ENCODE data around the gene CST8.
"Not testable (repeated sequence)": the region's sequence is repeated elsewhere in the genome, so short reads cannot be mapped to it uniquely, and the experiment has no call there.

CST8 gene

GRCh38 chr20:23459461-23460150 lies 31.3 kb upstream of the CST8 start:
- peaks cover 14% of the 10 kb centered on the region for H3K4me1 Mint-ChIP-seq
- peaks cover 4% of the 10 kb centered on the region for H3K9me3 Mint-ChIP-seq
- no peak overlapping the region for H3K4me3 Mint-ChIP-seq
- H3K27me3 Mint-ChIP-seq, result peaks cover 6% of the 10 kb centered on the region
- no peaks in the 10 kb centered on the region for H3K36me3 Mint-ChIP-seq
- no peak overlapping the region for H3K27ac Mint-ChIP-seq

- Mint-ChIP-seq H3K27ac (no peak overlapping the region), H3K36me3 (no peaks in the 10 kb centered on the region), H3K9me3 (peaks cover 8% of the 10 kb centered on the region), H3K4me1 (peaks cover 8% of the 10 kb centered on the region), H3K27me3 (peaks cover 8% of the 10 kb centered on the region), H3K4me3 (no peak overlapping the region)
Measured at GRCh38 chr20:23461180-23461579, 29.7 kb upstream of the CST8 start.

GRCh38 chr20:23466961-23467360 lies 24.0 kb upstream of the CST8 start:
- peaks cover 15% of the 10 kb centered on the region for H3K27me3 Mint-ChIP-seq
- not testable (repeated sequence) for H3K36me3 Mint-ChIP-seq, H3K4me1 Mint-ChIP-seq, H3K27ac Mint-ChIP-seq, H3K4me3 Mint-ChIP-seq
- H3K9me3 Mint-ChIP-seq, result peaks cover 12% of the 10 kb centered on the region

- not testable (repeated sequence) for H3K4me3 Mint-ChIP-seq, H3K4me1 Mint-ChIP-seq, H3K9me3 Mint-ChIP-seq, H3K27ac Mint-ChIP-seq, H3K36me3 Mint-ChIP-seq
- H3K27me3 Mint-ChIP-seq, result peaks cover 12% of the 10 kb centered on the region
Measured at GRCh38 chr20:23472306-23472705, 18.6 kb upstream of the CST8 start.

- H3K4me1 Mint-ChIP-seq, H3K4me3 Mint-ChIP-seq, H3K9me3 Mint-ChIP-seq, H3K36me3 Mint-ChIP-seq, H3K27ac Mint-ChIP-seq: not testable (repeated sequence)
- H3K27me3 Mint-ChIP-seq, result peaks cover 12% of the 10 kb centered on the region
Measured at GRCh38 chr20:23473293-23473692, 17.6 kb upstream of the CST8 start.

- no peaks in the 10 kb centered on the region for H3K36me3 Mint-ChIP-seq
- no peak overlapping the region for H3K27ac Mint-ChIP-seq
- H3K27me3 Mint-ChIP-seq, result peaks cover 6% of the 10 kb centered on the region
- no peak overlapping the region for H3K4me3 Mint-ChIP-seq
- no peaks in the 10 kb centered on the region for H3K9me3 Mint-ChIP-seq
- no peaks in the 10 kb centered on the region for H3K4me1 Mint-ChIP-seq
Measured at GRCh38 chr20:23475395-23475794, 15.5 kb upstream of the CST8 start.

GRCh38 chr20:23476015-23476754 lies 14.7 kb upstream of the CST8 start:
- Mint-ChIP-seq H3K9me3 (no peaks in the 10 kb centered on the region), H3K27me3 (peaks cover 6% of the 10 kb centered on the region), H3K36me3 (no peaks in the 10 kb centered on the region), H3K27ac (no peak overlapping the region), H3K4me3 (no peak overlapping the region), H3K4me1 (no peaks in the 10 kb centered on the region)

- Mint-ChIP-seq H3K27ac (no peak overlapping the region), H3K4me1 (no peaks in the 10 kb centered on the region), H3K27me3 (peaks cover 6% of the 10 kb centered on the region), H3K4me3 (no peak overlapping the region), H3K9me3 (no peaks in the 10 kb centered on the region), H3K36me3 (no peaks in the 10 kb centered on the region)
Measured at GRCh38 chr20:23477223-23477622, 13.7 kb upstream of the CST8 start.

- no peaks in the 10 kb centered on the region for H3K9me3 Mint-ChIP-seq
- H3K27ac Mint-ChIP-seq, result no peak overlapping the region
- no peak overlapping the region for H3K4me3 Mint-ChIP-seq
Measured at GRCh38 chr20:23479043-23479442, 11.9 kb upstream of the CST8 start.

GRCh38 chr20:23482138-23482537 lies 8.8 kb upstream of the CST8 start:
- H3K9me3 Mint-ChIP-seq, result no peaks in the 10 kb centered on the region
- H3K4me1 Mint-ChIP-seq, result no peaks in the 10 kb centered on the region
- no peak overlapping the region for H3K4me3 Mint-ChIP-seq
- H3K36me3 Mint-ChIP-seq, result no peaks in the 10 kb centered on the region
- no peak overlapping the region for H3K27ac Mint-ChIP-seq
- H3K27me3 Mint-ChIP-seq, result peaks cover 2% of the 10 kb centered on the region

More at GRCh38 chr20:23479043-23479442, 11.9 kb upstream of the CST8 start:
- H3K36me3 Mint-ChIP-seq, result no peaks in the 10 kb centered on the region
- no peaks in the 10 kb centered on the region for H3K4me1 Mint-ChIP-seq
- H3K27me3 Mint-ChIP-seq, result peaks cover 2% of the 10 kb centered on the region

- Mint-ChIP-seq H3K27me3 (peaks cover 2% of the 10 kb centered on the region), H3K9me3 (no peaks in the 10 kb centered on the region), H3K27ac (no peak overlapping the region), H3K36me3 (no peaks in the 10 kb centered on the region), H3K4me3 (no peak overlapping the region), H3K4me1 (no peaks in the 10 kb centered on the region)
Measured at GRCh38 chr20:23484081-23484480, 6.8 kb upstream of the CST8 start.

- Mint-ChIP-seq H3K9me3 (no peaks in the 10 kb centered on the region), H3K4me3 (no peak overlapping the region), H3K36me3 (no peaks in the 10 kb centered on the region), H3K27me3 (no peaks in the 10 kb centered on the region), H3K4me1 (no peaks in the 10 kb centered on the region), H3K27ac (no peak overlapping the region)
Measured at GRCh38 chr20:23488470-23488869, 2.4 kb upstream of the CST8 start.

- Mint-ChIP-seq H3K27me3 (no peaks in the 10 kb centered on the region), H3K27ac (no peak overlapping the region), H3K4me3 (no peak overlapping the region), H3K4me1 (no peaks in the 10 kb centered on the region), H3K9me3 (no peaks in the 10 kb centered on the region), H3K36me3 (no peaks in the 10 kb centered on the region)
Measured at GRCh38 chr20:23488996-23489395, 1.9 kb upstream of the CST8 start.

GRCh38 chr20:23492292-23492691 lies 1.4 kb downstream of the CST8 start:
- Mint-ChIP-seq H3K4me3 (no peak overlapping the region), H3K27ac (no peak overlapping the region), H3K4me1 (no peaks in the 10 kb centered on the region), H3K9me3 (no peaks in the 10 kb centered on the region), H3K36me3 (peaks cover 2% of the 10 kb centered on the region), H3K27me3 (peaks cover 1% of the 10 kb centered on the region)

GRCh38 chr20:23493172-23493772 lies 2.4 kb downstream of the CST8 start:
- peaks cover 4% of the 10 kb centered on the region for H3K4me1 Mint-ChIP-seq
- peaks cover 2% of the 10 kb centered on the region for H3K27me3 Mint-ChIP-seq
- no peaks in the 10 kb centered on the region for H3K9me3 Mint-ChIP-seq
- no peak overlapping the region for H3K4me3 Mint-ChIP-seq
- peaks cover 2% of the 10 kb centered on the region for H3K36me3 Mint-ChIP-seq
- no peak overlapping the region for H3K27ac Mint-ChIP-seq

- Mint-ChIP-seq H3K4me3 (no peak overlapping the region), H3K4me1 (peaks cover 4% of the 10 kb centered on the region), H3K27me3 (peaks cover 2% of the 10 kb centered on the region), H3K36me3 (peaks cover 2% of the 10 kb centered on the region), H3K9me3 (no peaks in the 10 kb centered on the region), H3K27ac (peak overlapping the region; percentile 10)
Measured at GRCh38 chr20:23497536-23497935, 6.6 kb downstream of the CST8 start.
